ENCODE data around the gene PELO. TPM values are rescaled to one million over a fixed set of nuclear protein-coding genes. Genes with fewer than 3 reads are reported as not detected.

The PELO gene
- total and polyA plus RNA-seq, 8 donors, result 19.9 to 47.6 (median 24.4) TPM

DNA sequence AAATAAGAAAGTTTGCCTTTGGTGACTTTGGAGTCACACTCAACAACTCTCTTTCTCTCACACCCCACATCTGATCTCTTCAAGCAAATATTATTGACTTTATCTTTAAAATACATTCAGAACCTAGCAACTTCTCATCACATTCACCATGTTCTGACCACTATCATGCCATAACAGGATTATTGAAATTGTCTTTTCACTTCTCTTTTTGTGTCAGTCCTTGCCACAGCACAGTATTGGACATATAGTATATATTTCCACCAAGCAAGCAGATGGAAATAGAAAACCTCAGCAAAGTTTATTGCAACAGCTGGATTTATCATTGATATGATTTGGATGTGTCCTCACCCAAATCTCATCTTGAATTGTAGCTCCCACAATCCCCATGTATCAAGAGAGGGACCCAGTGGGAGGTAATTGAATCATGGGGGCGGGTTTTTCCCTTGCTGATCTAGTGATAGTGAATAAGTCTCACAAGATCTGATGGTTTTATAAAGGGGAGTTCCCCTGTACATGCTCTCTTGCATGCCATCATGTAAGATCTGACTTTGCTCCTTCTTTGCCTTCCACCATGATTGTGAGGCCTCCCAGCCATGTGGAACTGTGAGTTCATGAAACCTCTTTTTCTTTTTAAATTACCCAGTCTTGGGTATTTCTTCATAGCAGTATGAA is 26.9 kb upstream of the PELO start:
- DNase-seq (no peak), ATAC-seq (no peak)
- TF ChIP-seq, protein P1, sequence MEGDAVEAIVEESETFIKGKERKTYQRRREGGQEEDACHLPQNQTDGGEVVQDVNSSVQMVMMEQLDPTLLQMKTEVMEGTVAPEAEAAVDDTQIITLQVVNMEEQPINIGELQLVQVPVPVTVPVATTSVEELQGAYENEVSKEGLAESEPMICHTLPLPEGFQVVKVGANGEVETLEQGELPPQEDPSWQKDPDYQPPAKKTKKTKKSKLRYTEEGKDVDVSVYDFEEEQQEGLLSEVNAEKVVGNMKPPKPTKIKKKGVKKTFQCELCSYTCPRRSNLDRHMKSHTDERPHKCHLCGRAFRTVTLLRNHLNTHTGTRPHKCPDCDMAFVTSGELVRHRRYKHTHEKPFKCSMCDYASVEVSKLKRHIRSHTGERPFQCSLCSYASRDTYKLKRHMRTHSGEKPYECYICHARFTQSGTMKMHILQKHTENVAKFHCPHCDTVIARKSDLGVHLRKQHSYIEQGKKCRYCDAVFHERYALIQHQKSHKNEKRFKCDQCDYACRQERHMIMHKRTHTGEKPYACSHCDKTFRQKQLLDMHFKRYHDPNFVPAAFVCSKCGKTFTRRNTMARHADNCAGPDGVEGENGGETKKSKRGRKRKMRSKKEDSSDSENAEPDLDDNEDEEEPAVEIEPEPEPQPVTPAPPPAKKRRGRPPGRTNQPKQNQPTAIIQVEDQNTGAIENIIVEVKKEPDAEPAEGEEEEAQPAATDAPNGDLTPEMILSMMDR (IDR thresholded peaks at IDR 0.05), result no peak
- Histone ChIP-seq H3K36me3 (no peaks in the 10 kb centered on the region), H3K27me3 (no peaks in the 10 kb centered on the region), H3K4me3 (no peak overlapping the region), H3K27ac (no peak overlapping the region), H3K4me1 (peaks cover 0 to 3% of the 10 kb centered on the region in 2 donors), H3K9me3 (no peaks in the 10 kb centered on the region)
- intact Hi-C loops (cut with DNase I), result no loop called here

DNA sequence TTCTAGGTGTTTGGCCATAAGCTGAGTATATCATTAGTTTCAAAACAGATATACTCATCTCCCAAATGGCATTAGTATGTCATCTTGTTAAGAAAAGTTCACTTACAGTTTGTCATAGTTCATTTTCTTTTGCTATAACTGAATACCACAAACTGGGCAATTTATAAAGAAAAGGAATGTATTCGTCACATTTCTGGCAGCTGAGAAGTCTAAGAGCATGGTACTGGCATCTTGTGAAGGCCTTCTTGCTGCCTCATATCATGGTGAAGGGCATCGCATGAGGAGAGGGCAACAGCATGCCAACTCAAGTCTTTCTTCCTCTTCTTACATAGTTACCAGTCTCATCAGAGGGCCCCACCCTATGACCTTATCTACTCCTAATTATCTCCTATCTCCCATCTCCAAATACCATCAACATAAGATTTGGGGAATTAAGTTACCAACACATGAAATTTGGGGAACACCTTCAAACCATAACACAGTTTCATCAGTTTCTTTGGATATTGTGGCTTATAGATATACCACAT is 20.4 kb upstream of the PELO start:
- H3K9me3 ChIP-seq, result no peaks in the 10 kb centered on the region
- intact Hi-C loops (cut with DNase I), result no loop called here
- H3K4me1 ChIP-seq, result no peaks in the 10 kb centered on the region
- no peak overlapping the region for H3K4me3 ChIP-seq
- H3K27me3 ChIP-seq, result no peaks in the 10 kb centered on the region
- no peaks in the 10 kb centered on the region for H3K36me3 ChIP-seq
- TF ChIP-seq, protein P1 (IDR thresholded peaks at IDR 0.05), result no peak
- ATAC-seq (no peak), DNase-seq (no peak)
- H3K27ac ChIP-seq, result no peak overlapping the region

DNA sequence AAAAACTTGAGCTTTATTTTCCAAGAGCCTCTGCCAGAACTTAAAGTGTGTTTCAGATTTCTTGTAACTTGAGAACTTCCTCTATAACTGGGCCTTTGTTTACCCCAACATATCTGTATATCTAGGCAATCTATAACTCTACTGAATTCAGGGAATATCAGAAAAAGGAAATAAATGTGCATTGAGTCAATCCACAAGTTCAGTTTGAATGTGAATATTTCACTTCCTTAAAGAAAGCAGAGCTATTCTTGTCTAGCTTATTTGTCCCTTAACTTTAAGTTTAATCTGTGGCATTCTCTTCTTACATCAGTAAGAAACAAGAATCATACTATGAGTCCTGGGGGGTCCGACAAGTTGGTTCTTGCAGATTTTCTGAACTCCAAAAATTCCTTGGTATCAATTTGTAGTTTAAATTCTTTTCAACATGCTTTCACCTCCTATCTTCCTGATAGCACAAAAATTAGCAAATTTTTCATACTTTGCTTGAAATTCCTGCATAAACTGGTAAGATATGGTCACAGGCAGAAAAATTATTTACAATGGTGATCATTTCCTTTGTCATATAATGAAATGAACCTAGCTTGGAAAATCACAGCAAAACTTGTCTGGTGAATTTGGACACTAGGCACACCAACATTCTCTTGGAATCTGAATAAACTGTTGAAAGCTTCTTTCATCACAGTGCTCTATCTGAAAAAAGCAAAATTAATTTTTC is 19.8 kb upstream of the PELO start:
- Histone ChIP-seq H3K9me3 (no peaks in the 10 kb centered on the region), H3K27ac (no peak overlapping the region)

DNA sequence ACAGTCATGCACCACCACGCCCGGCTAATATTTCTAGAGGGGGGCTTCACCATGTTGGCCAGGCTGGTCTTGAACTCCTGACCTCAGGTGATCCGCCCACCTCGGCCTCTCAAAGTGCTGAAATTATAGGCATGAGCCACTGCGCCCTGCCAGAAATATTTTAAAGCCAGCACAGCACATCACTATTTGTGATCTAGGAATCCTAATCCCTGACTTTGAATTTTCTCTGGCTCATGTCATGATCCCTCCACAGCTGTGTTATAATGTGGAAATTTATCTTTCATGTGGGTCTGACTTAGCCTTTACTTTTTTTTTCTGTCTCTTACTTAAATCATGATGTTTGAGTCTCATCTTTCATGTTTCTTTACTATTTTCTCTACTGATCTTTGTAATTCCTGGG is 18.7 kb upstream of the PELO start:
- Histone ChIP-seq H3K36me3 (no peaks in the 10 kb centered on the region), H3K9me3 (no peaks in the 10 kb centered on the region), H3K27me3 (no peaks in the 10 kb centered on the region), H3K27ac (no peak overlapping the region), H3K4me3 (no peak overlapping the region), H3K4me1 (no peaks in the 10 kb centered on the region)
- intact Hi-C loops (cut with DNase I), result no loop called here
- TF ChIP-seq, protein P1 (IDR thresholded peaks at IDR 0.05), result no peak
- ATAC-seq, result no peak
- DNase-seq, result no peak

More for the DNA sequence above, 19.8 kb upstream of the PELO start:
- DNase-seq, result no peak
- intact Hi-C loops (cut with DNase I), result no loop called here
- TF ChIP-seq, protein P1 (IDR thresholded peaks at IDR 0.05), result no peak
- no peaks in the 10 kb centered on the region for H3K36me3 ChIP-seq
- H3K4me3 ChIP-seq, result no peak overlapping the region
- ATAC-seq, result no peak
- H3K27me3 ChIP-seq, result no peaks in the 10 kb centered on the region
- H3K4me1 ChIP-seq, result no peaks in the 10 kb centered on the region

DNA sequence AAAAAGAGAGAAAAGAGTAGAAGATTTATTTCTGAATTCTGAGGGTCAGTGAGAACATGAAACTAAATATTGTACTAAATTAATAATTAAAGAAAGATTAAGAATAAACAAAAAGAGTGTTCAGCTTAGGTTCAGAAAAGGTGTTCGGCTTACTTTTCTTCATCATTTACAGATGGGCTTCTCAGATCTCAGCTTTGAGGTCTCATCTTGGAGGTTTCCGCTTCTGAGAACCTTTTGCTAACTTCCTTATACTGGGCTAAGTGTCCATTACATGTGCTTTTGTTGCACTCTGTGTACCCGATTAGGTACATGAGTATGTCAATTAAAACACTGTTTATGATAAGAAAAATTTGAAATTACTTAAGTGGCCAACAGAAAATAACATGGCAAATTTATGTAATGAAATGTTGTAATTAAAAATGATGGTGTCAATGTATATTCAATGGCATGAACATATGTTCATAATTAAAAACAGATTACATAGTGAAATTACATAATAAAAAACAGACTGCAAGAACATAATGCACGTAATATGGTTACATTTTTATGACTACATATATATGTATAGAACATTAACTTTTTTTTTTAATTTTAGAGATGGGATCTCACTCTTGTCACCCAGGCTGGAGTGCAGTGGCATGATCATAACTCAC is 17.3 kb upstream of the PELO start:
- Histone ChIP-seq H3K4me1 (no peaks in the 10 kb centered on the region), H3K4me3 (no peak overlapping the region), H3K27me3 (no peaks in the 10 kb centered on the region), H3K27ac (no peak overlapping the region), H3K36me3 (no peaks in the 10 kb centered on the region), H3K9me3 (no peaks in the 10 kb centered on the region)
- TF ChIP-seq, protein P1 (IDR thresholded peaks at IDR 0.05), result no peak
- DNase-seq, result no peak
- ATAC-seq, result no peak
- intact Hi-C loops (cut with DNase I), result no loop called here

Data from left lung (tissue), 10 donors.